ENCODE measurements around the gene SPIN2B.
"Not testable (repeated sequence)": the region's sequence is repeated elsewhere in the genome, so short reads cannot be mapped to it uniquely, and the experiment has no call there.

The SPIN2B gene

DNA sequence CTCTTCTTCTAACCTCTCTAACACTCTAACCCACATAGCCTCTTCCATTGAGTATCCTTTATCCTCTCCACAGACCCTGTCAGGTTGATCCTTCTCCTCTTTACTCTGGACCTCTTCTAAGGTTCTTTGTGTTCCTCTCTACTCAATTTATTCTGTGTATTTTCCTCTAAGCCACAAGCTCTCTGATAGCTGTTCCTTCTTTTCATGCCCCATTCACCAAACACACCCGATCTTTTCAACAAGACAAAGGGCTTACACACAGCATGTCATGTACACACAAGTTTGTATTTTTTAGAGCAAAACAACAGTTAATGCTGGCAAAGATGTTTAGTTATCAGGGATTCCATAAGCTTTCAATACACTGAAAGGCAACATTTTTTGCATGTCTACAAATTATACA lies 1.9 kb downstream of the SPIN2B start:
- DNase-seq (no peak), ATAC-seq (no peak)
- Mint-ChIP-seq H3K4me3 (no peak overlapping the region), H3K27me3 (no peaks in the 10 kb centered on the region), H3K27ac (no peak overlapping the region), H3K4me1 (peaks cover 6% of the 10 kb centered on the region), H3K36me3 (ENCODE audit: low read depth) (peaks cover 6% of the 10 kb centered on the region), H3K9me3 (no peaks in the 10 kb centered on the region)

DNA sequence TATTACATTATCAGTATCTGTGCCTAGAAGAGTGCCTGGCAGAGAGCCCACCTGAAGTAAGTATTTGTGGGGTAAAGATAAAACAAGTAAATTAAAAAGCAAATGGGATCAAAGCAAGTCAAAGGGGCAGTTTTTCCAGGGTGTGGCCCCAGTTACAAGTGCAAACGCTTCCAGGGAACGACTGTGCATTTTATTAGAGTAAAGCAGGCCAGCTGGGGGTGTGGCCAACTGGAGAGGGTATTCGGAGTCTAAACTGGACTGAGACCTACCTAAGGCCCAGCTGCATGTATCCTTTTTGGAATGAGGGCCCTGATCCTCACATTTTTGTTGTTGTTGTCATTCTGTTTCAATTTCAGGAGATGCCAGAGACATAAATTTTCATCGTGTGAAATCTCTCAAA lies 3.8 kb downstream of the SPIN2B start:
- H3K27me3 Mint-ChIP-seq, H3K27ac Mint-ChIP-seq, ATAC-seq: not testable (repeated sequence)

DNA sequence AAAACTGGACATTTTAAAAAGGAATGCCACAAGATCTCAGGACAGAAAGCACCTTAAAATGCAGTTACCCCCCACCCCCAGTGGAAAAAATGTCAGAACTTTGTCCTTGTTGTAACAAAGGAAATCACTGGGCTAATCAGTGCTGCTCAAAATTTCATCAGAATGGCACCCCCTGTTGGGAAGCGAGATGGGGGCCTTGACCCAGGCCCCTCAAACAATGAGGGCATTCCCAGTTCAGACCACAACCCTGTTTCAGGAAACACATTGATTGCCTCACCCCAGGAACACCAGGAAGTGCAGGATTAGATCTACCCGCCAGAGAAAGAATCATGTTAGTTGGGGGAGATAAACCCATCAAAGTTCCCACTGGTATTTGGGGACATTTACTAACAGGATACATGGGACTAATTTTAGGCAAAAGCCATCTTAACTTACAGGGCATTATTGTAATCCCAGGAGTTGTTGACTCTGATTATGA lies 16.4 kb downstream of the SPIN2B start:
- no peak overlapping the region for H3K27ac Mint-ChIP-seq
- H3K36me3 Mint-ChIP-seq (ENCODE audit: low read depth), result peaks cover 37% of the 10 kb centered on the region

More for the DNA sequence above, 3.8 kb downstream of the SPIN2B start:
- not testable (repeated sequence) for H3K36me3 Mint-ChIP-seq (ENCODE audit: low read depth); H3K9me3 Mint-ChIP-seq; H3K4me3 Mint-ChIP-seq; DNase-seq; H3K4me1 Mint-ChIP-seq

DNA sequence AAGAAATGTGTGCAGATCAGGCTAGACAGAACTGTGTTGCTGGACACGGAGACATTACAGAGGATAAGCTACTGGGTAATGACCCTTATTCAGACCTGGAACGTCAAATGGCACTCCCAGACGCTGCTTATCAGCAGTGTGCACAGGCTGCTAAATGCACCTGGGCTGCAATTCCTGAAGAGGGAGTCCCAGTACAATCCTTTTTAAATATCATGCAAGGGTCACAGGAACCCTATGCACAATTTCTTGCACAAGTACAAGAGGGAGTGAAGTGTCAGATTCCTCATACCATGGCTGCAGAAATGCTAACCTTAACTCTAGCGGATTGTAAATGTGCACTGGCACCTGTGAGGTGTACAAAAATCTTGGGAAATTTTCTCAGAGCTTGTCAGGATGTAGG lies 16.9 kb downstream of the SPIN2B start:
- no peak for DNase-seq
- Mint-ChIP-seq H3K4me1 (no peaks in the 10 kb centered on the region), H3K27ac (no peak overlapping the region), H3K27me3 (no peaks in the 10 kb centered on the region), H3K36me3 (ENCODE audit: low read depth) (peaks cover 37% of the 10 kb centered on the region), H3K9me3 (peaks cover 4% of the 10 kb centered on the region), H3K4me3 (no peak overlapping the region)
- no peak for ATAC-seq

More for the DNA sequence above, 16.4 kb downstream of the SPIN2B start:
- DNase-seq, result no peak
- Mint-ChIP-seq H3K4me1 (no peaks in the 10 kb centered on the region), H3K27me3 (no peaks in the 10 kb centered on the region), H3K4me3 (no peak overlapping the region), H3K9me3 (peaks cover 4% of the 10 kb centered on the region)
- no peak for ATAC-seq

DNA sequence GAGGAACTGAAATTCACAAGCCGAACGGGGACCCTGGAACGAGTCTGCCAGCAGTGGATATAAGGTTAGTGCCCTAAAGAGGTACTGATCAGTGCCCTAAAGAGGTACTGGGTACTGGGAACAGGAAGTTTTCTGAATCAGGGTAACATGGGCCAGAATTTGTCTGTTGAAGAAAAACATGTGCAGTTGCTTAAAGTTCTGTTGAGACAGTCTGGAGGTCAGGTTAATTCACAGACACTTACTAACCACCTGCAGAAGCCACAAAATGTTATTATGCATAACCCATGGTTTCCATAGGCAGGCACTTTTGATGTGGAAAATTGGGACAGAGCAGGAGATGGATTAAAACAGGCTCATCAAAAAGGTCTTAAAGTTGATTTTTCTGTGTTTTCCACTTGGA lies 17.9 kb downstream of the SPIN2B start:
- H3K4me3 Mint-ChIP-seq, result no peak overlapping the region
- peaks cover 10% of the 10 kb centered on the region for H3K9me3 Mint-ChIP-seq

DNA sequence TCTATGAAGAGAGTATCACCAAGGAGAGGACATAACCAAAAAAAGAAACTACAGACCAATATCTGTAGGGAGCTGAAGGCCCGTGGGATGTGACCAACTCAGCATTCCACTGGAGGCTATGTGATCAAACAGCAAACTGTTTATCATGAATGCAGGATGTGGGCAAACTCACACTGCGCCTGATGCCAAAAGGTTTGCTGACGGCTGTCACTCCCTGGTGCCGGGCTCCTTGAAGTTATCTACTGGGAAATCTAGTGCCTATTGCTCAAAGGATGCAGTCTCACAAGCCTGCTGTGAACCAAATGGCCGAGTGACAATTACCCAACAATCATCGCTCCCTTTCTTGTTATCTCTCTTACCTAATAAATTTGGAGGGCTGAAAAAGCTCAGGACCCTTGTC lies 18.4 kb downstream of the SPIN2B start:
- H3K4me3 Mint-ChIP-seq, H3K27ac Mint-ChIP-seq, ATAC-seq, H3K4me1 Mint-ChIP-seq, H3K27me3 Mint-ChIP-seq, DNase-seq: not testable (repeated sequence)
- Mint-ChIP-seq H3K36me3 (ENCODE audit: low read depth) (peaks cover 42% of the 10 kb centered on the region), H3K9me3 (peaks cover 14% of the 10 kb centered on the region)

More for the DNA sequence above, 17.9 kb downstream of the SPIN2B start:
- ATAC-seq (no peak), DNase-seq (no peak)
- H3K4me1 Mint-ChIP-seq, result no peaks in the 10 kb centered on the region
- H3K27me3 Mint-ChIP-seq, result no peaks in the 10 kb centered on the region
- no peak overlapping the region for H3K27ac Mint-ChIP-seq
- peaks cover 41% of the 10 kb centered on the region for H3K36me3 Mint-ChIP-seq (ENCODE audit: low read depth)

DNA sequence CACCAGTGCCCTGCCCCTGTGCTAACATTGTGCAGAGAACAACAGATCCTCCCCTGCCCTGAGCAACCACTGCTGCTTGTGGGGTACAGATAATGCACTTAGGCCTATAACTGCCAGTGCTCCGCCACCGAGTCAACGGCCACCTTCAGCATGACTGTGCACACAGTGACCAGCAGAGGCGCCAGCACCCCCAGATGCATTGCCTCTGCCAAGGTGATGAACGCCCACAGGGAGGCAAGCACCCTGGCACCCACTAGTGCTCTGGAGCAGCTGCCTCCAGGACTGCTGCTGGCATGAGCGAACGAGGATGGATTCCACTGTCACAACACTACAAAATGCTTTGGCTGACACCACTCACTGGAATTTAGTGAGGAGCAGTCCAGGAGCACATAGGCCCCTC lies 38.2 kb downstream of the SPIN2B start:
- Mint-ChIP-seq H3K4me3 (no peak overlapping the region), H3K4me1 (no peaks in the 10 kb centered on the region), H3K9me3 (peaks cover 3% of the 10 kb centered on the region), H3K27me3 (no peaks in the 10 kb centered on the region), H3K36me3 (ENCODE audit: low read depth) (peaks cover 39% of the 10 kb centered on the region), H3K27ac (no peak overlapping the region)
- DNase-seq (no peak), ATAC-seq (no peak)

DNA sequence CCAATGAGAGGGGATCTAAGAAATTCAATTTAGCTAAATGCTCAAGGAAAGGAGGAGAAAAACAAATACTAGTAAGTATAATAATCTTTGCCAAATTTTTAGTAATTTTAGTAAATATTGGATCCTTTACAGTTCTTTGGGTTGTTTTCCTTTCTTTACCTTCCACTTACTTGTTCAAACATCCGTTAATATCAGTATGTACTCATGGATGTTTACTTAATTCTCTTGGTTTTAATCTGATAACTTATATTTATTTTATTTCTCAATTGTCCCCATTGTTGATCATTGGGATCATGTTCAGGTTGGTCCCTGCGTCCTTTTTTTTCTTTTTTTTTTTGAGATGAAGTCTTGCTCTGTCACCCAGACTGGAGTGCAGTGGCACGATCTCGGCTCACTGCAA lies 46.9 kb downstream of the SPIN2B start:
- ATAC-seq (no peak), DNase-seq (no peak)
- no peaks in the 10 kb centered on the region for H3K4me1 Mint-ChIP-seq
- H3K27ac Mint-ChIP-seq, result no peak overlapping the region
- peaks cover 5% of the 10 kb centered on the region for H3K36me3 Mint-ChIP-seq (ENCODE audit: low read depth)
- no peak overlapping the region for H3K4me3 Mint-ChIP-seq
- H3K9me3 Mint-ChIP-seq, result peaks cover 6% of the 10 kb centered on the region
- no peaks in the 10 kb centered on the region for H3K27me3 Mint-ChIP-seq

DNA sequence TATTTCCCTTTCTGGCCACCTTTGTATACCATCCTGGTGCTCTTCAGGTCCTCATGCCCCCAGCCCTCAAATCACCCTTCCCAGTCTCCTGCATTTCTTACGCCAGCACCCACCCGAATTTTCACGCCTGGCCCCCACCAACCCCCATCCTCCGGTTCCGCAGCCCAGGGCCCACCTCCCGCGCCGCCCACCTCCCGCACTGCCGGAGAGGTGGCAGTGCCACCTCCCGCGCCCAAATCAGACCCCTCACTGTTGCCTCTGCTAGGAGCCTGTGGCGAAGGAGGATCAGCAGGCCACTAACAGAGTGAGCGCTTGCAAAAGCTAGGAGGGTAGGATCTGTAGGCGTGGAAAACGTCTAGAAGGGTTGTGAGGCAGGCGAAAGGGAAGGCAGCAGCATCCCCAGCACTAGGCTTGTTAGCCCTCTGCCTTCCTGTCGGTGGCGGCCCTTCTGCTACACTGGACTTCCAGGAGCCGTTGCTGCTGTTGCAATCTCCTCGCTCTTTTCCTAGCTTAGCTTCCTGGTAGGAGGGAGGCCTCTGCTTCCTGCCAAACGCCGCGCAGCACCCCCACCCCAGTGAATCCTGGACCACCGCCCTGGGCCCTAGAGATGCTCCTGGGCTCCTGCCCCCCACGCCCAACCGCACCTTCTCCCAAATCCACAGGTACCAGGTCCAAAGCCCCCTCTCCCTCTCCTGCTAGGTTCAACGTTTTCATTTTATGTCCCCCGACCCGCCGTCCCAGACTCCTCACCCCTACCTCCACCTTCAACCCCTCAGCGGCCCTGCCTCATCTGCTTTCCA lies 51.0 kb downstream of the SPIN2B start:
- no peaks in the 10 kb centered on the region for H3K27me3 Mint-ChIP-seq
- H3K9me3 Mint-ChIP-seq, result peaks cover 3% of the 10 kb centered on the region
- ATAC-seq (no peak), DNase-seq (no peak)
- H3K4me1 Mint-ChIP-seq, result no peaks in the 10 kb centered on the region
- no peak overlapping the region for H3K27ac Mint-ChIP-seq
- no peaks in the 10 kb centered on the region for H3K36me3 Mint-ChIP-seq (ENCODE audit: low read depth)
- no peak overlapping the region for H3K4me3 Mint-ChIP-seq
